ENCODE results near the gene CD247.

Gene CD247

GRCh38 chr1:167502719-167503462 is 15.4 kb downstream of the CD247 start:
- TF ChIP-seq, protein P1, sequence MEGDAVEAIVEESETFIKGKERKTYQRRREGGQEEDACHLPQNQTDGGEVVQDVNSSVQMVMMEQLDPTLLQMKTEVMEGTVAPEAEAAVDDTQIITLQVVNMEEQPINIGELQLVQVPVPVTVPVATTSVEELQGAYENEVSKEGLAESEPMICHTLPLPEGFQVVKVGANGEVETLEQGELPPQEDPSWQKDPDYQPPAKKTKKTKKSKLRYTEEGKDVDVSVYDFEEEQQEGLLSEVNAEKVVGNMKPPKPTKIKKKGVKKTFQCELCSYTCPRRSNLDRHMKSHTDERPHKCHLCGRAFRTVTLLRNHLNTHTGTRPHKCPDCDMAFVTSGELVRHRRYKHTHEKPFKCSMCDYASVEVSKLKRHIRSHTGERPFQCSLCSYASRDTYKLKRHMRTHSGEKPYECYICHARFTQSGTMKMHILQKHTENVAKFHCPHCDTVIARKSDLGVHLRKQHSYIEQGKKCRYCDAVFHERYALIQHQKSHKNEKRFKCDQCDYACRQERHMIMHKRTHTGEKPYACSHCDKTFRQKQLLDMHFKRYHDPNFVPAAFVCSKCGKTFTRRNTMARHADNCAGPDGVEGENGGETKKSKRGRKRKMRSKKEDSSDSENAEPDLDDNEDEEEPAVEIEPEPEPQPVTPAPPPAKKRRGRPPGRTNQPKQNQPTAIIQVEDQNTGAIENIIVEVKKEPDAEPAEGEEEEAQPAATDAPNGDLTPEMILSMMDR (conservative IDR thresholded peaks at IDR 0.05; ENCODE audit: low read length): no peak
- DNase-seq (ENCODE audit: low read depth): no peak
- no peak overlapping the region for H3K4me3 ChIP-seq (ENCODE audit: low read length)

DNA sequence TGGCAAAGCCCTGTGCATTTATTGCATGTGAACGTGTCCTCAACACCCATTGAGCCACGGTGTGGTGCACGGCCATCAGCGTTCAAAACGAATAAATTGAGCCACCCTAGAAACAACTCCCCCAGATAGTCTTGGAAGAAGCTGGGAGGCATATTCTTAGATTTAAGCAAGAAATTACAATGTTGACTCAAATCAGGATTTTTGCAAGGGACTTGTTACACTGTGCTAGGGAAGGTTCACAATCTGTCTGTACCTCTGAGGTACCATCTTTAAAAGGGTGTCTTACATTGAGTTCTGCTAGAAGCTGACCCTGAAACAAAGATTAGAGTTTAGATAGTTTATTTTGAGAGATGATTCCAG is 16.2 kb downstream of the CD247 start:
- no peak for DNase-seq (ENCODE audit: low read depth)
- H3K4me3 ChIP-seq (ENCODE audit: low read length): no peak overlapping the region
- TF ChIP-seq, protein P1 (conservative IDR thresholded peaks at IDR 0.05; ENCODE audit: low read length): no peak

DNA sequence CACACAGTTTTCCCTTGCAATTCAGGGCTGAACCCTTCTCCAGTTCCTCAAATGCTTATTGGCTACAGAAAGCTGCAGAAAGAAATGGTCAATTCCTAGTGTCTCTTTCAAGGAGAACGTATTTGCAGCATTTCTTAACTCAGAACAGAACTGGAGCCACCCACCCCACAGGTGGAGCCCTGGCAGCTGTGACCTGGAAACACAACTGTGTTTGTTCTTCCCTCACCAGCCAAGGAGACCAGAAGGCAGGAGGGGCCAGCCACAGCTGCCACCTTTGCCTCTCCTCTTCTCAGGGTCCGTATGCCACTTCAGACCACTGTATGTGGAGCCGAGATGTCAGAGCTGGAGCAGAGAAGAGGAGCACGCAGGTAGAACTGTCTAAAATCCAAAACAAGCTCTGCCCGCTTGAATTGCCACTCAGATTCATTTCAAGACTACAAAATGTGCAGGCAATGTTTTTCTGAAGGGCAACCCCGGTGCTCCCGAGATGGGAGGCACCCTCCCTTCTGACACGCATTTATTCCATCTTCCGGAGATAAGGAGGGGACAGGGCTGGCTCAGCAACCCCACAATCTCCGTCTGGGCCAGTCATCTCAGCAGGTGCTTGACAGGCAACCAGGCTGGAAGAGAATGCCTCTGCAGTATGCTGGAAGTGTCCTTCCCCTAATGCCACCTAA is 16.7 kb downstream of the CD247 start:
- TF ChIP-seq, protein P1 (conservative IDR thresholded peaks at IDR 0.05; ENCODE audit: low read length): no peak

DNA sequence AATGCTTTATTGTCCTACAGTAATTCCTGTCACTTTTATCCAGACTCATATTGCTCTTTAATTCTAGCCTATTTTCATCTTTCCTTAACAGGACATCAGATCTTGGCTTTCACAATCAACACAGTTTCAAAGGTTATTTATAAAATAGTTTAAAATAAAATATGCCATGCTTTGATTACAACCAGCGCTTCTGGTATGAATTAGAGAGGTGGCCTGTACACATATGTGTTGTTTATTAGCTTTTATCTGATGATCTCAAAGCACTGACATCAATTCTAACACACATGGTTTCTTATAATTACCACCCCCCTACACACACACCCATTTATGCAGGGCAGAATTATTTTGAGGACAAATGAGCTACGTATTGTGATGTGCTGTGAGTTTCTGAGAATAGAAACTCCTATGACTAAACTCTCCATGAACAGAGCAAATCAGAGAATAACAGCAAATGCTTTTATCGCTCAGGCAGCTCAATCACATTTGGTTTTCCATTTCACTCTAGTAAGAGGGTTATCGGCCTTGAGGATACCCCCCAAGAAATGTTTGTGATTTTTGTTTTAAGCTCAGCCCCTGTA is 18.0 kb downstream of the CD247 start:
- no peak overlapping the region for H3K4me3 ChIP-seq (ENCODE audit: low read length)
- TF ChIP-seq, protein P1 (conservative IDR thresholded peaks at IDR 0.05; ENCODE audit: low read length): no peak
- DNase-seq (ENCODE audit: low read depth): no peak

More for the DNA sequence above, 16.7 kb downstream of the CD247 start:
- no peak for DNase-seq (ENCODE audit: low read depth)
- H3K4me3 ChIP-seq (ENCODE audit: low read length): no peak overlapping the region

GRCh38 chr1:167499664-167500101 is 18.6 kb downstream of the CD247 start:
- no peak overlapping the region for H3K4me3 ChIP-seq (ENCODE audit: low read length)
- DNase-seq (ENCODE audit: low read depth): no peak
- TF ChIP-seq, protein P1 (conservative IDR thresholded peaks at IDR 0.05; ENCODE audit: low read length): no peak

GRCh38 chr1:167499106-167499505 is 19.2 kb downstream of the CD247 start:
- DNase-seq (ENCODE audit: low read depth): no peak
- no peak overlapping the region for H3K4me3 ChIP-seq (ENCODE audit: low read length)
- TF ChIP-seq, protein P1 (conservative IDR thresholded peaks at IDR 0.05; ENCODE audit: low read length): no peak

Measured in AG10803 (cell line).